Measurements from ENCODE around the gene SORCS2.

DNA sequence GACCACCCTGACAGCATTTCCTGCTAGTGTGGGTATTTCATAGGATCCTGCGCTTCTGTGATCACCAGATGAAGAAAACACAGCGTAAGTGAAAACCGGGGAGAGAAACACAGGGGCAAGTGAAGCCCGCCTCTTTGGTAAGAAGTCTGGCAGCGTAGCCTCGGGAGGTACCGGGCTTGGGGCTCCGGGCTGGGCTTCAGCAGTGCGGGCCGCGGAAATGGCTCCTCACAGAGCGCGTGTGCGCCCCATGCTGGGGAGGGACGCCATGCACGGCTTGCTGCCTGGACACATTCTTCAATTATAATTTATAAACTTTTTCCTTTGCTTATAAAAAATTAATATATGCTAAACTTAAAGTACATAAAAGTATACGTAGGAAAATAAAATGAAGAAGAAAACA, 595.9 kb downstream of the SORCS2 start:
- TF ChIP-seq EZH2 (IDR thresholded peaks at IDR 0.05) (no peak), POLR2AphosphoS5 (IDR thresholded peaks at IDR 0.05; ENCODE audit: borderline replicate concordance, low read depth, low read length) (no peak)

All from SK-N-MC (cell line).